Dendritic cell treated with granulocyte-macrophage colony-stimulating factor and Interleukin-4, amounts not matched to agents 40 ng/mL and 50 ng/mL, for 4 days (primary cell): Measurements from ENCODE around the gene NISCH.

ENCODE experiments used
- H3K27ac Mint-ChIP-seq: one replicate; pipeline ENCODE4 v1.8.0; 2022; ENCODE audit warnings: mild to moderate bottlenecking, mixed read lengths
- H3K27me3 Mint-ChIP-seq: one replicate; pipeline ENCODE4 v1.8.0; 2022; ENCODE audit warnings: mild to moderate bottlenecking, mixed read lengths
- H3K36me3 Mint-ChIP-seq: one replicate; pipeline ENCODE4 v1.8.0; 2022; ENCODE audit warnings: low read depth, mixed read lengths
- H3K4me1 Mint-ChIP-seq: one replicate; pipeline ENCODE4 v1.8.0; 2022; ENCODE audit warnings: low read depth, mixed read lengths
- H3K4me3 Mint-ChIP-seq: one replicate; pipeline ENCODE4 v1.8.0; 2022; ENCODE audit warnings: mild to moderate bottlenecking, moderate library complexity, mixed read lengths
- H3K9me3 Mint-ChIP-seq: one replicate; pipeline ENCODE4 v1.8.0; 2022; ENCODE audit warnings: mixed read lengths
- intact Hi-C: fragments of 100-400 bp; cut with micrococcal nuclease; formaldehyde crosslinking; loops from one replicate; pipeline ENCODE4 v1.15.0; 2022

NISCH gene

DNA sequence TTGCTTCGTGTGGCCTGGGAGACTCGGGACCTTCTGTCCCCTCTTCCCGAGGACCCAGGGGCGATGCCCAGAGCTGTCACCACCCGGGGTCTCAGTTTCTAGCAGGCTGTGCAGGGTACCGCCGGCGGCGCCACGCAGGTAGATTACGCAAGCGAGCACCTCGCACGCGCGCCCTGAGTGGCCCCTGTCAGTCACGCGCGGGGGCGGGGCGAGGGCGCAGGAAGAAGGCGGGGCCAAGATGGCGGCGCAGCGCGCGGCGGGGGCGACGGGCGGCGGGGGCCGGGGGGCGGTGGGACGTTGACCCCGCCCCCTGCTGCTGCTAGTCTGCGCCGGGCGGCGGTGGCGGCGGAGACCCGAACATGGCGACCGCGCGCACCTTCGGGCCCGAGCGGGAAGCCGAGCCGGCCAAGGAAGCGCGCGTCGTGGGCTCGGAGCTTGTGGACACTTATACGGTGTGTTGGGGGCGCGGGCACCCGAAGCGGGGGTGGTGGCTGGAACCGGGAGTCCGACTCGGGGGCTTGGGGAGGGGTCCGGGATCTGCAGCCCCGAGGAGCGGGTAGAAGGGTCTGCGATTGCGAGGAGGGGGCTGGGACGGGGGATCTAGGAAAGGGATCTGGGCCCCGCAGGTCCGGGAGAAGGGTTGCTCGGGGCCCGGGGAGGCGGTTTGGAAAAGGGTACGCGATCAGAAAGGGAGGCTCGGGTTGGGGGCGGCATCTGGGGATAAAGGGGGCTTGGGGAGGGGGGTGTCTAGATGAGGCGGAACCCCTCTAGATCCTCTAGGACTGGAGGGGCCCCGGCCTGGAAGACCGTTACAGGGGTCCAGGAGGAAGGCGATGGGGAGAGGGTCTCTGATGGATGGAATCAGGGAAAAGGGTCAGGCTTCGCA lies at the start of gene NISCH:
TSS of gene NISCH (plus strand) at position 322 of the 886 bp plus-strand sequence. CDS start at position 360, 38 bp downstream.
- Mint-ChIP-seq H3K27me3 (peaks cover 4% of the 10 kb centered on the region), H3K27ac (peak within 1 kb of the TSS; percentile 82), H3K4me1 (peaks cover 45% of the 10 kb centered on the region), H3K36me3 (peaks cover 46% of the 10 kb centered on the region), H3K9me3 (no peaks in the 10 kb centered on the region), H3K4me3 (peak within 1 kb of the TSS; percentile 80)
- intact Hi-C loops, result loop anchor here (5.0 kb wide), 1 partner anchor 82 kb away; the partner anchor contains the start of gene UQCC5

DNA sequence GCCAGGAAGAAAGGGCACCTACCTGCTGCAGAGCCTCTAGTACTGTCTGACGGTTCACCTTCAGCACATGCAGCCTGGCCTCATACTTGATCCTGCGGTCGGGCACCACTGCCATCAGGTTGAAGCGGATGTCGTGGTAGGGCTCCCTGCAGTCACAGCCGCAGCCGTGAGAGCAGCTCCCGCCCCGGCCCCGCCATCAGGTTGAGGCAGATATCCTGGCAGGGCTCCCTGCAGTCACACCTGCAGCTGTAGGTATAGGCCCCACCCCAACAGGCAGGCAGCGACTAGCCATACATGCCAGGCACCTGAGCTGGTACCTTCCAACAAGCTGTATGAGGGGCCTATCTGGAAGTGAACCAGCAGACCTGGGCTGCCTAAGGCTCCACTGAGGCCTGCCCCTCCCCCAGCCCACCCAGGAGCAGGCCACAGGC lies 49.2 kb upstream of the NISCH start:
- peaks cover 85% of the 10 kb centered on the region for H3K36me3 Mint-ChIP-seq
- peaks cover 55% of the 10 kb centered on the region for H3K4me1 Mint-ChIP-seq
- H3K4me3 Mint-ChIP-seq, result no peak overlapping the region
- H3K27ac Mint-ChIP-seq, result no peak overlapping the region
- no peaks in the 10 kb centered on the region for H3K27me3 Mint-ChIP-seq
- no peaks in the 10 kb centered on the region for H3K9me3 Mint-ChIP-seq
- intact Hi-C loops, result no loop called here

DNA sequence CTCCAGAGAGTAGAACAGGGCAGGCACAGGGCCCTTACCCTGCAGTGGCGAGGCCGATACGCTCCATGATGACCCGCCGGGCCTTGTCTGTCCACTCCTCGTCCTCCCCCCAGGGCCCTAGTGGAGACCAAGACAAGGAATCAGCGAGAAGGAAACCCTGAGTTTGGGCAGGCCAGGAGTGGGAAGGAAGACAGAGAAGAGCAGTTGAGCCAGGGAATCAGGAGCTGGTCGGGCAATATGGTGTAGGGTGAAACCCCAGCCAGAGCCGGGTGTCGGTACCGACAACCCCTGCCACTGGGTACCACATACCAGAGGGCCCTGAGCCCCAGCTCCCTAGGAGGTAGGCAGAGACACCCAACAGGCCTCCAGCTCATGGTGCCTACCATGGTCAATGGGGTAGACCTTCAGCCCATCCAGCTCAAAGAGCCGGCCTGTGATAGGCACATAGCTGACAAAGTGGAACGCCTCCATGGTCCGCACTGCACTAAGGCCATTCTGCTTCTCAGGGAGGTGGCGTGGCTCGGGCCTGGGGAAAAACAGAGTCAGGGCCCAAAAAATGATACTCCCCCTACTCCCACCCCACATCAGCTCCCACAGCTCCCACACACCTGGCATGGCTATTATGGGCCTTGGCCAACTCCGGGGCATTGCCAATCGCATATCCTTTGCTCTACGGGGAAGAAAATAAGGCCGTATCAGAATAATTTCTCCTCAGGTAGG lies 48.5 kb upstream of the NISCH start:
- peaks cover 78% of the 10 kb centered on the region for H3K36me3 Mint-ChIP-seq

DNA sequence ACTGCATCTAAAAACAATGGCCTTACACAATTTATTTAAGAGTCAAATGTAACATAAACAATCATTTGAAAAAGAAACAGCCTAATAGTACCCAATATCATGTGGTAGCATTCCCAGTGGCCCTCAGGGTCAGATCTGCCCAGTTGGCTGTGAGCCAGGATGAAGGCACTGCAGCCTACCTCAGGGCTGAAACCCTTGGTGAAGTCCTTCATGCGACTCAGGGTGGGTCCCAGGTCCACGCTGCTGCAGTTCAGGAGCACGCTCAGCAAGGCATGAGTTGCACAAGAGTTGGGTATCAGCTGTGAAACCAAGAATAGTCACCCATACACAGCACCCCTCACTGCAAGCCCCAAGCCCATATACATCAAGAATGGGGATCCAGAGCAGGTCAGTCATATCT lies 47.6 kb upstream of the NISCH start:
- H3K4me3 Mint-ChIP-seq, result no peak overlapping the region
- H3K4me1 Mint-ChIP-seq, result peaks cover 69% of the 10 kb centered on the region
- no peaks in the 10 kb centered on the region for H3K9me3 Mint-ChIP-seq
- peaks cover 69% of the 10 kb centered on the region for H3K36me3 Mint-ChIP-seq
- H3K27me3 Mint-ChIP-seq, result no peaks in the 10 kb centered on the region
- peak overlapping the region; percentile 95 for H3K27ac Mint-ChIP-seq
- intact Hi-C loops, result no loop called here

More for the DNA sequence above, 48.5 kb upstream of the NISCH start:
- Mint-ChIP-seq H3K4me1 (peaks cover 62% of the 10 kb centered on the region), H3K27ac (no peak overlapping the region), H3K4me3 (no peak overlapping the region), H3K9me3 (no peaks in the 10 kb centered on the region), H3K27me3 (no peaks in the 10 kb centered on the region)
- intact Hi-C loops, result no loop called here

DNA sequence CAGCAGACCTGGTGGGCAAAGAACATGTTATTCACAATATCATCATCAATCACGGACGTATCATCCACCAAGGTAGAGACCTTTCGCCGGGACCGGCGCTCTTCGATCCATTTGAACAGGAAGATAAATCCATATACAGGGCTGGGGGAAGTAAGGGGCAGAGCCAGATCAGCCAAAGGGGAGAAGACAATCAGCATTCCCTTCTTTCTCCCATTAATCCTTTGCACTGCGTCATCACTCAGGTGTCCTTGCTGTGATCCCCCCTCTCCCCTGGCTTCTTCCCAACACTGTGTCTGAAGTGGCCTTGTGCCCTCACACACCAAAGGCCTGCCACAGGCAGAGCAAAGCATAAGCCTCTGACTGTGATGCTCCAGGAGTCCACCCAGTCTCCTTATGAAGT lies 46.9 kb upstream of the NISCH start:
- H3K36me3 Mint-ChIP-seq, result peaks cover 62% of the 10 kb centered on the region
- no peaks in the 10 kb centered on the region for H3K9me3 Mint-ChIP-seq
- H3K4me3 Mint-ChIP-seq, result peak overlapping the region; percentile 84
- no peaks in the 10 kb centered on the region for H3K27me3 Mint-ChIP-seq
- H3K27ac Mint-ChIP-seq, result peak overlapping the region; percentile 95
- peaks cover 74% of the 10 kb centered on the region for H3K4me1 Mint-ChIP-seq
- intact Hi-C loops, result no loop called here

DNA sequence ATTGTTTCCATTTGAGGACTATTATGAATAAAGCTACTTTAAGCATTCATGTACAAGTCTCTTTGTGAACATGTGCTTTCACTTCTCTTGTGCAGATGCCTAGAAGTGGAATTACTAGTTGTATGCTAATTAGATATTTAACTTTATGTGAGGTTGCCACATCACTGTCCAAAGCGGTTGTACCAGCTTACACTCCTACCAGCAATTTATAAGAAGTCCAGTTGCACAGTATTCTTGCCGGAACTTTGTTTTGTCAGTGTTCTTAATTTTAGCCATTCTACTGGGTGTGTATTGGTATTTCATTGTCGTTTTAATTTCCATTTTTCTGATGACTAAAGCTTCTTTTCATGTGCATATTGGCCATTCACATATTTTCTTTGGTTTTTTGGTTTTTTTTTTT lies 39.6 kb upstream of the NISCH start:
- Mint-ChIP-seq H3K9me3 (no peaks in the 10 kb centered on the region), H3K4me3 (no peak overlapping the region), H3K27ac (no peak overlapping the region), H3K4me1 (peaks cover 41% of the 10 kb centered on the region), H3K27me3 (no peaks in the 10 kb centered on the region), H3K36me3 (peaks cover 31% of the 10 kb centered on the region)
- intact Hi-C loops, result no loop called here

DNA sequence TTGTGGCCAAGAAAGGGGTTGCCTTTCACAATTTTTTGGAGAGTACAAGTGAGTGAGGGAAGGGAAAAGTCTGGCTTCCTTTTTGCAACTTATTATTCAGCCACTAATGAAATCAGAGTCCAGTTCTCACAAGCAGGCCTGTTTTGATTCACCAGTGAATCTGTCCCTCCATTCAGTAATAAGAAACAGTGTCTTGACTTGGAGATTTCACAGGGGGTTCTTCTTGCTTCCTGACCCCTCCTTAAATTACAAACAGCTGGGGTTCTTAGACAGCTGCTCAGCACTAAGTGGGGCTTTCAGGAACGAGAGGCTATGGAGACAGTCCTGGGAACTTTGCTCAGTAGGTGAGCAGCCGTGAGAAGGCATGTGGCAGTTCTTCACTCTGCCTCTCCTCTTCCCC lies 35.0 kb upstream of the NISCH start:
- no peak overlapping the region for H3K27ac Mint-ChIP-seq
- intact Hi-C loops, result no loop called here

DNA sequence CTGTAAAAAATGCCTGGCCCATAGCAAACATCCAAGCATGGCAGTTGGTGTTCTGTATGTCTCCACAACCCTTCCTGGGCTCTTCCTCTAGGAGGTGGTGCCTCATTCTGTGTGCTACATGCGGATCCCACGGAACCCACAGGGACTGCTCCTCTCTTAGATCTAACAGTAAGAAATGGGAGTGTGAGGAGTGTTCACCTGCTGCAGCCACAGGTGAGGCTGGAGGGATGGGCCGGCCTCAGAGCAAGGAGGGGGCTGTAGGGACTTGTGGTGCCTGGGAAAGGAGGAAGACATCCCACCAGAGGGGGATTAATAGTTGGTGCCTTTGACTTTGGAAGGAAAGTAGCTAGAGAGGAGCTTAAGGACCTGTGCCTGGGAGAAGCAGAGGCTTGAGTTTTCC lies 32.7 kb upstream of the NISCH start:
- H3K4me1 Mint-ChIP-seq, result peaks cover 8% of the 10 kb centered on the region
- H3K36me3 Mint-ChIP-seq, result peaks cover 16% of the 10 kb centered on the region
- H3K9me3 Mint-ChIP-seq, result no peaks in the 10 kb centered on the region
- H3K27me3 Mint-ChIP-seq, result no peaks in the 10 kb centered on the region
- no peak overlapping the region for H3K4me3 Mint-ChIP-seq
- H3K27ac Mint-ChIP-seq, result no peak overlapping the region
- intact Hi-C loops, result no loop called here

More for the DNA sequence above, 35.0 kb upstream of the NISCH start:
- Mint-ChIP-seq H3K4me3 (no peak overlapping the region), H3K36me3 (peaks cover 19% of the 10 kb centered on the region), H3K9me3 (no peaks in the 10 kb centered on the region), H3K4me1 (peaks cover 15% of the 10 kb centered on the region), H3K27me3 (no peaks in the 10 kb centered on the region)

DNA sequence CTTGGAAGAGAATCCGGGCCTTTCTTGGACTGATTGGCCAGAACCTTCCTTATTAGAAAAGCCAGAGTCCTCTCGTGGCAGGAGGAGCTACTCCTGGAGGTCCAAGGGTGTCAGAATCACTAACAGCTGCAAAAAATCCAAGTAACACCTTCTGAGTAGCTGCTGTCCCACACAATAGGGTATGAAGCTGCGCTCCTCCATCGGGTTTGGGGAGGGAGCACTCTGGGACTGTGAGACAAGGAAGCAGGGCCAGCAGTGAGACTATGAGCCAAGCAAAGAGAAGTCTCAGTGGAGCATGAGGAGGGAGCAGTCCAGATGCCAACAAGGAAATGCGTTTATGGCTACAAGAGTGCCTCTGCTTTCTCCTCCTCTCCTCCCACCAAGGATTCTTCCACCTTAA lies 32.2 kb upstream of the NISCH start:
- Mint-ChIP-seq H3K4me3 (no peak overlapping the region), H3K4me1 (peaks cover 8% of the 10 kb centered on the region), H3K36me3 (peaks cover 16% of the 10 kb centered on the region), H3K27ac (no peak overlapping the region), H3K9me3 (no peaks in the 10 kb centered on the region), H3K27me3 (no peaks in the 10 kb centered on the region)
- intact Hi-C loops, result no loop called here

DNA sequence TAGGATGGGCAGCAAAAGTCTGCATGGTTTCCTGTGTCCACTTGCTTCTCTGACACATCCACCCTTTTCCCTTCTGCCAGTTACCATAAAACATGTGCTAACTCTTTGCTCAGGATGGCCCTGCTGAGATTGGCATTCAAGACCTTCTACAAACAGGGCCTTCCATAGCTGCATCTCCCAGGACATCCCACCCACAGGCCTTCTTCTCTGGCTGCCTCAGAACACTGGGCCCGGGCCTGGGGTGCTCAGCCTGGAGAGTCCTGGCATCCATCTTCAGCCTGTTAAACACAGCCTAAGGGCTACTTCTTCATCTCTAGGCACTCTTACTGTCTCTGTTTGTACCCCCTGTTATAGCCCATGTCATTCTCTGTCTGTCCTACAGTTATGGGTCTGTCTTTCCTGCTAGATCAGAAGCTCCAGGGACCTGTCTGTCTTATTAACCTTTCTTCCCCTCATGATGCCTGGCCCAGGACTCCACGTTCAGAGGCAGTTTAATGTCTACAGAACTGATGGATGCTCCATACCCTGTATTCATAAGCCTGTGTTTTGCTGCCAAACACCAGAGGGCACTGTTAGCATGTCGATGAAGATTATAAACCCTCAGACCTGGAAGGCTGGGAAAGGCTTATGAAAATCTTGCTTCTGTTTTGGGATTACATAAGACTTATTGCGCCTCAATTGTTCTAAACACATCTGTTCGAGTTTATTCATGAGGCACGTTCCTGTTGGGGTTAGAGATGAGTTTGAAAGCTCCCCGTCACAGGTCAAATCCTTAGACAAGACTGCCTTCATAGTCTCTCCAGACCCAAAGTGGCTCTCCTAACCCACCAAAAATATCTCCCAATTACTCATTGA lies 27.0 kb upstream of the NISCH start:
- intact Hi-C loops, result loop anchor here (1.0 kb wide), 1 partner anchor 19 kb away; no protein-coding TSS in a partner anchor
- Mint-ChIP-seq H3K9me3 (no peaks in the 10 kb centered on the region), H3K4me1 (peaks cover 21% of the 10 kb centered on the region), H3K27me3 (peaks cover 1% of the 10 kb centered on the region), H3K4me3 (no peak overlapping the region), H3K36me3 (no peaks in the 10 kb centered on the region), H3K27ac (no peak overlapping the region)

DNA sequence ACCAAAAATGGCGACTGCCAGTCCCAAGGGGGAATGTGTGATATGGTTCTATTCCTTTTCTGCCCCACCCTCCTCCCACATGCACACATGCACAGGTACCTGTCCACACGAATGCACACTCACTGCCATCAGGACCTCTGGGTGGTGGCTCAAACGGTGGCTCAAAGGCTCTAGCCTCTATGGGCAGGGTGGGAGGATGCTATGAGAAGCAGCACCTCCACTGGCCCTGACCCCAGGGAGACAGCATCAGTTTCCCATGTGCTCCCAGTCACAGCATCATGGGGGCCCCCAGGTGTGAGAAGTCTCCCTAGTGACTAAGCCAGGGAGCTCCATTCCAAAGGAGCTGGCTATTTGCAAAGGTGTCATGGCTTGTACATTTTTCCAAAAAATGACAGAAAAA lies 26.4 kb upstream of the NISCH start:
- H3K9me3 Mint-ChIP-seq, result no peaks in the 10 kb centered on the region
- no peak overlapping the region for H3K27ac Mint-ChIP-seq
- peaks cover 3% of the 10 kb centered on the region for H3K27me3 Mint-ChIP-seq
- H3K4me3 Mint-ChIP-seq, result no peak overlapping the region
- intact Hi-C loops, result no loop called here
- peaks cover 28% of the 10 kb centered on the region for H3K4me1 Mint-ChIP-seq
- H3K36me3 Mint-ChIP-seq, result no peaks in the 10 kb centered on the region

DNA sequence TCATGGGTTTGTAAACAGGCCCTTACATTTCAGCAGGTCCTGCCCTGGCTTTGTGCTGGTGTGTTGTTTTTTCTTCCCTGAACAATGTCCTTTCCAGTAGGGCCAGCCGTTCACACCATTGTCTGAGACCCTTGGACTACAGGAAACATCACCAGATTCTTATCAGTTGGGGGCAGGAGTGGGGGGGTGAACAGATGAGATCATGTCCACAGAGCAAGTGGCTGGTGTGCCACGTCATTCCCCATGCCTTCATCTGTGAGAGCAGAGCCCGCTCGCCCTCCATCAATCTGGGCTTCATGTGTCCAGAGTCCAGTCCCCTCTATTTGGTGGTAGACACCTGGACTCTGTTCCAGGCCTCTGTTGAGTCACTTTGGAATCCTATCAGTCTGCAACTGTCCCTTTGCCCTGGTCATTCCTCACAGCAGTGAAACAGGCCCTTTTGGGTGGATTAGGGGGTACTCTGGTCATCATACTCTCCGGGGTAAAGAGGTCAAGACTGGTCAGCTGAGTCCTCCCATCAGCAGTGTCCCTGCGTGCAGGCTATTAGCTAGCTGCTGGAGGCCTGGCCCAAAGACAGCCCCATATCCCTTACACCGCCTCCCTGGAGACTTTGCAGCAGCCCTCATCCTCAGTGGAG lies 25.5 kb upstream of the NISCH start:
- H3K27ac Mint-ChIP-seq, result no peak overlapping the region
- H3K36me3 Mint-ChIP-seq, result no peaks in the 10 kb centered on the region
- H3K4me1 Mint-ChIP-seq, result peaks cover 33% of the 10 kb centered on the region
- H3K4me3 Mint-ChIP-seq, result no peak overlapping the region
- H3K9me3 Mint-ChIP-seq, result no peaks in the 10 kb centered on the region
- peaks cover 10% of the 10 kb centered on the region for H3K27me3 Mint-ChIP-seq
- intact Hi-C loops, result no loop called here

DNA sequence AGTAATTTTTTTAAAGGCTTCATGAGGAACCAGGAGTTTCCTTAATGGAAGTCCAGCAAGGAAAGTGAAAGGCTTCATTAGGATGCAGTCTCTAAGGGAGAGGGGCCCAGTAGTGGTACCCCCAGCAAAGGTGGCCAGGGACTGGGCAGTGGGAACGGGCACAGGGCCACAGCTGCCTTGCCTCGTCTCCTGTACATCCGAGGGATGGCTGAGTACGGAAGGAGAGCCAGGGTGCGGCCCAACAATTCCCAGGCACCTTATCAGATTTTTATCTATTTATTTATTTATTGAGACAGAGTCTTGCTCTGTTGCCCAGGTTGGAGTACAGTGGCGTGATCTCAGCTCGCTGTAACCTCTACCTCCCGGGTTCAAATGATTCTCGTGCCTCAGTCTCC lies 25.0 kb upstream of the NISCH start:
- Mint-ChIP-seq H3K27me3 (peaks cover 13% of the 10 kb centered on the region), H3K27ac (no peak overlapping the region), H3K4me1 (peaks cover 34% of the 10 kb centered on the region), H3K36me3 (no peaks in the 10 kb centered on the region), H3K9me3 (no peaks in the 10 kb centered on the region), H3K4me3 (no peak overlapping the region)
- intact Hi-C loops, result no loop called here
